Karpas-422 (cell line): ENCODE results near the gene EDNRA. TPM values are rescaled to one million over a fixed set of nuclear protein-coding genes. Genes with fewer than 3 reads are reported as not detected.

Experiments used
- DNase-seq: peaks from one replicate; pipeline ENCODE4 v3.0.0-alpha.2; 2015
- H2AFZ ChIP-seq: fragments of 200-600 bp; sonication (generic); 2 replicates; pipeline ENCODE4 v1.6.1; 2014; ENCODE audit warnings: antibody characterized with exemption, low read length, mixed read lengths
- H3K27ac ChIP-seq: fragments of 200-600 bp; sonication (generic); 2 replicates; pipeline ENCODE4 v1.5.1; 2014; ENCODE audit warnings: mild to moderate bottlenecking, low read length, moderate library complexity
- H3K27me3 ChIP-seq: fragments of 200-600 bp; sonication (generic); 2 replicates; pipeline ENCODE4 v1.6.1; 2014; ENCODE audit warnings: low read length, mixed read lengths
- H3K36me3 ChIP-seq: fragments of 200-600 bp; sonication (generic); 2 replicates; pipeline ENCODE4 v1.6.1; 2014; ENCODE audit warnings: low read length, mixed read lengths; ENCODE audit not compliant: insufficient read depth
- H3K4me1 ChIP-seq: fragments of 200-600 bp; sonication (generic); 2 replicates; pipeline ENCODE4 v1.6.1; 2014; ENCODE audit warnings: mild to moderate bottlenecking, low read length, mixed read lengths
- H3K4me2 ChIP-seq: fragments of 200-600 bp; sonication (generic); 2 replicates; pipeline ENCODE4 v1.6.1; 2014; ENCODE audit warnings: low read length, low read depth, mild to moderate bottlenecking; ENCODE audit not compliant: poor library complexity, severe bottlenecking
- H3K4me3 ChIP-seq: fragments of 200-600 bp; sonication (generic); 2 replicates; pipeline ENCODE4 v1.5.1; 2014; ENCODE audit warnings: mild to moderate bottlenecking, antibody characterized with exemption, low read length, mixed read lengths
- H3K79me2 ChIP-seq: fragments of 200-600 bp; sonication (generic); 2 replicates; pipeline ENCODE4 v1.6.1; 2014; ENCODE audit warnings: mild to moderate bottlenecking, low read length, mixed read lengths
- H3K9ac ChIP-seq: fragments of 200-600 bp; sonication (generic); 2 replicates; pipeline ENCODE4 v1.6.0; 2014; ENCODE audit warnings: low read length
- H3K9me2 ChIP-seq: fragments of 200-600 bp; sonication (generic), shearing (Covaris generic); replicated peaks from 2 replicates; pipeline ENCODE4 v1.6.0; 2014; ENCODE audit warnings: mild to moderate bottlenecking, low read length, moderate library complexity; ENCODE audit not compliant: insufficient read depth
- H3K9me3 ChIP-seq: fragments of 300-700, 200-600 bp; sonication (generic); 2 replicates; pipeline ENCODE4 v1.6.1; 2014; ENCODE audit warnings: low read length, mixed read lengths
- H4K20me1 ChIP-seq: fragments of 200-600 bp; sonication (generic); 2 replicates; pipeline ENCODE4 v1.6.1; 2014; ENCODE audit warnings: mild to moderate bottlenecking, antibody characterized with exemption, low read length, low read depth; ENCODE audit not compliant: insufficient read depth
- total RNA-seq: library from RNA; depleted of rRNA; stranded (reverse); fragments of >200 nt; shearing (Covaris generic); gene quantifications from 2 replicates; pipeline ENCODE4 v1.2.3, GENCODE V29; 2014; ENCODE audit warnings: low replicate concordance

The EDNRA gene
- total RNA-seq, 1 experiment from 2014 or later, result not detected

GRCh38 chr4:147509386-147509785 lies 28.5 kb downstream of the EDNRA start:
- Histone ChIP-seq H3K27ac (no peak overlapping the region), H3K36me3 (no peaks in the 10 kb centered on the region), H3K4me1 (no peaks in the 10 kb centered on the region), H3K9me3 (no peaks in the 10 kb centered on the region), H2AFZ (no peak overlapping the region), H3K9me2 (no peaks in the 10 kb centered on the region), H4K20me1 (no peaks in the 10 kb centered on the region), H3K27me3 (0 out of 2 replicates have a peak, but pooled peaks cover 2% of the 10 kb centered on the region), H3K4me2 (no peak overlapping the region), H3K4me3 (no peak overlapping the region), H3K9ac (no peak overlapping the region), H3K79me2 (no peaks in the 10 kb centered on the region)
- no peak for DNase-seq

DNA sequence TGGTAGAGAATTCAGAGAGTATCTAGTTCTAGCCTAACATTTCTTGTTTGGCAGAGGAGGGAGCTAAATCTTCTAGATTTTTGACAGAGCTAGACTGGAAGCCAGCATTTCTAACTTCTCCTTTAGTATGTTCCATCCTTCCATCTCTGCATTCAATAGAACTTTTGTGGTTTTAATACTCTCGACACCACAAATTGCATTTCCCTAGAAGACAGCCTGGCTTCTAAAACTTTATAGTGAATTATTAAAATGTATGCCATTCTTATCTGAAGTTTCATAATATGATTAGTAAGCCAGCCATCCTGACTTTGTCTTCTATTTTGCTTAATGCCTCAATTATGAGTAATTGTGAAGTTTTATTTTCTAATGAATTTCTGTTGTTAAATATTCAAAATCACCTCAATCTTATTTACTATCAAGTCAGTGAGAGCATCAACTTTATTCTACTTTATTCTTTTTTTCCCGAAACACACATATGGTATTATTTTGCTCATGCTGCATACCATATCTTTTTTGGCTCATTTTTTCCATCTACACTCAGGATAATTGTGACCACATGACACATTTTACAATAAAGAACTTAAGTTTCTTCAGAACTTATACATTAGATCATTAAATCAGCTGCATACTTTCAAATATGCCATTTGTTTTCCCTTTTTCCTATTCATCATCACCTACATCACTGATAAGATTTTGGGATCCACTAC lies 30.2 kb downstream of the EDNRA start:
- Histone ChIP-seq H3K4me1 (no peaks in the 10 kb centered on the region), H3K9me3 (no peaks in the 10 kb centered on the region), H3K4me3 (no peak overlapping the region), H2AFZ (no peak overlapping the region), H3K79me2 (no peaks in the 10 kb centered on the region), H4K20me1 (no peaks in the 10 kb centered on the region), H3K9ac (no peak overlapping the region), H3K36me3 (no peaks in the 10 kb centered on the region), H3K4me2 (no peak overlapping the region), H3K27ac (no peak overlapping the region), H3K27me3 (0 out of 2 replicates have a peak, but pooled peaks cover 2% of the 10 kb centered on the region), H3K9me2 (no peaks in the 10 kb centered on the region)
- no peak for DNase-seq

DNA sequence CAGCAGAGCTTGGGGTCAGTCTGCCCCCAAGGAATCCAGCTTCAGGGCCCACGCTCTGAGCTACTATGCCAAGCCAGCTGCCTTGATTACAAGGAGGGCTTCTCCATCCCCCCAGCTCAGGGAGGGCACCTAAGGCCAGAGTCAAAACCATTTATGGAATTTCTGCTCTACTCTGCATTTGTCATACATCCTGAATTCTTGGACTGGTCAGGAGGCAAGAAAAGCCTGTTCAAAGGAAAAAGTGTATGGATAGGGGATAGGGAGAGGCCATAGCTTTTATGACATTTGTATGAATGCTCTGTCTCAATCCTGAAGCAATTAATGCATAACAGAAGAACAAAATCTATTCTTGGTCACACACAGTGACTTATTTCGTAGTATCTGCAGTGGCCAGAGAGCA lies 32.2 kb downstream of the EDNRA start:
- DNase-seq, result no peak
- H2AFZ ChIP-seq, result no peak overlapping the region
- no peaks in the 10 kb centered on the region for H3K27me3 ChIP-seq
- H4K20me1 ChIP-seq, result no peaks in the 10 kb centered on the region
- H3K27ac ChIP-seq, result no peak overlapping the region
- no peak overlapping the region for H3K9ac ChIP-seq
- no peaks in the 10 kb centered on the region for H3K9me2 ChIP-seq
- H3K36me3 ChIP-seq, result no peaks in the 10 kb centered on the region
- no peak overlapping the region for H3K4me2 ChIP-seq
- no peak overlapping the region for H3K4me3 ChIP-seq
- H3K4me1 ChIP-seq, result no peaks in the 10 kb centered on the region
- H3K79me2 ChIP-seq, result no peaks in the 10 kb centered on the region
- no peaks in the 10 kb centered on the region for H3K9me3 ChIP-seq

- no peak overlapping the region for H3K4me2 ChIP-seq
- no peak overlapping the region for H3K27ac ChIP-seq
- no peaks in the 10 kb centered on the region for H3K9me3 ChIP-seq
- H3K9ac ChIP-seq, result no peak overlapping the region
- no peaks in the 10 kb centered on the region for H4K20me1 ChIP-seq
- no peaks in the 10 kb centered on the region for H3K4me1 ChIP-seq
- H3K79me2 ChIP-seq, result no peaks in the 10 kb centered on the region
- DNase-seq, result no peak
- H3K36me3 ChIP-seq, result no peaks in the 10 kb centered on the region
- no peak overlapping the region for H3K4me3 ChIP-seq
- no peaks in the 10 kb centered on the region for H3K9me2 ChIP-seq
- no peak overlapping the region for H2AFZ ChIP-seq
- H3K27me3 ChIP-seq, result no peaks in the 10 kb centered on the region
Observed at GRCh38 chr4:147513952-147514351, 33.1 kb downstream of the EDNRA start.

DNA sequence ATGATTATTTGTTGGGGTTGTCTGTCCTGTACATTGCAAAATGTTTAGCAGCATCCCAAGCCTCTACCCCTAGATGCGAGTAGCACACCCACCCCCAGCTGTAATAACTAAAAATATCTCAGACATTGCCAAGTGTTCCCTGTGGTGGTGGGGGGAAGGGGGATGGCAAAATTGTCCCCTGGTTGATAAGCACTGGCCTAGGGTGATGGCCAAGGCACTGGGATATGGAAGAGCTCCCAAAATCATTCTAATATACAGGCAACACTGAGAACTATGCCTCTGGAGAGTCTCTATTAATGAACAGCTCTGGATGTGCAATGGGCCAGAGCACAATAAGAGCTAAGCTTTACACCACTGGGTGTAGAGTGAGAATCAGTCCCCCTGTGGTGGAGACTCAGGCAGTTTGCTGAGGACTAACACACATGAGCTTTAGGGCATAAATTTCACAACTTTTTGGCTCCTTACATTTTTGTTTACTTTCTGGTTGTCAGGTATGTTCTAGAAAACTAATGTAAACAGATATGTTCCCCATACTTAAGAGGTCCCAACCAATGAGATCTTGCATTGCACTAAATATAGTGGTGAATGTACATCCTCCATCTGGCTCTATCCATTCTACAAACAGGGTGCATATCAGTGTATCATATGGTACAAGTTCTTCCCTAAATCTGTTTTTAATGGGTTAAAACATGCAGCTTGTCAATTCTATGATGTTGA lies 34.5 kb downstream of the EDNRA start:
- no peak for DNase-seq
- Histone ChIP-seq H3K36me3 (no peaks in the 10 kb centered on the region), H3K27ac (no peak overlapping the region), H3K79me2 (no peaks in the 10 kb centered on the region), H3K9ac (no peak overlapping the region), H2AFZ (no peak overlapping the region), H3K27me3 (no peaks in the 10 kb centered on the region), H4K20me1 (no peaks in the 10 kb centered on the region), H3K9me2 (no peaks in the 10 kb centered on the region), H3K4me1 (no peaks in the 10 kb centered on the region), H3K9me3 (no peaks in the 10 kb centered on the region), H3K4me2 (no peak overlapping the region), H3K4me3 (no peak overlapping the region)

DNA sequence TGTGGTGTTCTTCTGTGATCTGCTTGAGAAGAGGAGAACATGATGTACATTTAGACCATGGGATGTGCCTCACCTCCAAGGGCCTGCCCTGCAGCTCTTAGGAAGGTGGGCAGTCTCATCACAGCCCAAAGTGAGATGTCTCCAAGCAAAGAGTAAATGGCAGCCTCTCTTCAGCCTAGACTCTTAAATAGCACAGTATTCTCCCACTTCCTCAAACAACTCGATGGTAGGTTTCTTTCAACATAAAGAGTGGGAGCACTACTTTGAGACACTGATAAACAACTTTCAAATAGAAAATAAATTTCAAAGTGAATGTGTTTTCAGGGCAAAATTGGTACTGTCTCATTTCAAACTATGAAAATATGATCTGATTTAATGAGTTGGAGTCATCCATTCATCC lies 35.2 kb downstream of the EDNRA start:
- H2AFZ ChIP-seq, result no peak overlapping the region
- H4K20me1 ChIP-seq, result no peaks in the 10 kb centered on the region

GRCh38 chr4:147518086-147518485 lies 37.2 kb downstream of the EDNRA start:
- H3K27me3 ChIP-seq, result no peaks in the 10 kb centered on the region
- H3K79me2 ChIP-seq, result no peaks in the 10 kb centered on the region
- no peaks in the 10 kb centered on the region for H3K4me1 ChIP-seq

More for the DNA sequence above, 35.2 kb downstream of the EDNRA start:
- no peak overlapping the region for H3K27ac ChIP-seq
- no peaks in the 10 kb centered on the region for H3K36me3 ChIP-seq
- H3K4me1 ChIP-seq, result no peaks in the 10 kb centered on the region
- H3K4me3 ChIP-seq, result no peak overlapping the region
- H3K79me2 ChIP-seq, result no peaks in the 10 kb centered on the region
- DNase-seq, result no peak
- no peak overlapping the region for H3K4me2 ChIP-seq
- no peaks in the 10 kb centered on the region for H3K9me3 ChIP-seq
- no peaks in the 10 kb centered on the region for H3K27me3 ChIP-seq
- H3K9ac ChIP-seq, result no peak overlapping the region
- no peaks in the 10 kb centered on the region for H3K9me2 ChIP-seq

DNA sequence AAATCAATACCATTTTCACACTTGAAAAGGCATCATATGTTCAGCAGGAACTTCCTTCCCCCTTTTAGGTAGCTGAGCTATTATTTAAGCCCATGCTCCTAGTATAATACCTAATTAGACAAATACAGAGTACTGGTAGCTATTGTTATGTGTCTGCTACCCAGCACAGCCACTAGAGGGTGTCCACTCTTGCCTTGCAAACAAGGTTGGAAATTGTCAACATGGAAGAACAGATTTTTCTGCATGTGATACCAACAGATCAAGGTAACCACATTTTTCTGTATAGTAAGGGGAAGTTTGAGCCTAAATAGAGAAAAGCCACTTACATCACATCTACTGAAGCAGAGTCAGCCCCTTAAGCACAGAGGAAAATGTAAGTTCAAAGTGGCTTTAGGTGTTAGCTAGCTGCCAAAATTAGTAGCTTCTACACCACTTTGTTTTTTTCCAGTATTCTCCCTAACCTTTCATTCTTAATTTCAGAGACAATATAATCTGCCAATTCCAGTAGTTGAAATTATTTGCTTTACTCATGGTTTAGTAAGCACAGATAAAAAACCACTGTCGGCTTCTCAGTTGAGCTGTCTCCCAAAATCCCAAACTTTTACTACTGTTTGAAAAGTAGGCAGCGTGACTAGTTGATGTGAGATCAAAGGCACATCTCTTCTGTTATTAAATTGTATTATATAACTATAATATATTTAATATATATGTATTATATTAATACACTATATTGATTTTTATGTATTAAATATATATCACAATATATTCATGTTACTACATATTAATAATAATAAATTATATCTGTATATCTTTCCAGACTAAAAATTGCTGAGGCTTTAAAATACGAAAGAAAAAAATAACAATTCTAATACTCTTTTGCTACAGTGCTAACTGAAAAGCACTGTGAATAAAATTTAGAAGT lies 38.2 kb downstream of the EDNRA start:
- peak; percentile 85 for DNase-seq
- Histone ChIP-seq H4K20me1 (no peaks in the 10 kb centered on the region), H3K4me1 (no peaks in the 10 kb centered on the region), H3K9me2 (no peaks in the 10 kb centered on the region), H3K9me3 (no peaks in the 10 kb centered on the region), H3K36me3 (no peaks in the 10 kb centered on the region), H3K4me2 (no peak overlapping the region), H2AFZ (no peak overlapping the region), H3K27me3 (no peaks in the 10 kb centered on the region), H3K9ac (no peak overlapping the region), H3K79me2 (no peaks in the 10 kb centered on the region), H3K4me3 (no peak overlapping the region), H3K27ac (no peak overlapping the region)

More at GRCh38 chr4:147518086-147518485, 37.2 kb downstream of the EDNRA start:
- DNase-seq, result no peak
- H3K9me3 ChIP-seq, result no peaks in the 10 kb centered on the region
- no peak overlapping the region for H3K4me3 ChIP-seq
- H3K36me3 ChIP-seq, result no peaks in the 10 kb centered on the region
- H3K27ac ChIP-seq, result no peak overlapping the region
- H3K4me2 ChIP-seq, result no peak overlapping the region
- H2AFZ ChIP-seq, result no peak overlapping the region
- H3K9me2 ChIP-seq, result no peaks in the 10 kb centered on the region
- no peak overlapping the region for H3K9ac ChIP-seq
- no peaks in the 10 kb centered on the region for H4K20me1 ChIP-seq
